HEK293 (cell line): ENCODE measurements around the gene CRIM1.

ENCODE experiments used
- CTCF ChIA-PET: fragments of 350-600 bp; formaldehyde crosslinking; extraction: SDS; loops from one replicate; lab custom pipeline; 2021; ENCODE audit warnings: antibody characterized with exemption; lab: Yijun Ruan, JAX
- POLR2A ChIA-PET: fragments of 300-600 bp; formaldehyde crosslinking; extraction: SDS; loops from one replicate; lab custom pipeline; 2020; ENCODE audit warnings: antibody characterized with exemption, inconsistent platforms; lab: Yijun Ruan, JAX
- H3K27ac ChIP-seq: fragments of 200-500 bp; sonication (Bioruptor generic); 2 replicates; pipeline ENCODE4 v1.5.1; 2014; ENCODE audit warnings: low read depth, low read length, control low read depth, inconsistent platforms; ENCODE audit errors: extremely low read depth
- H3K36me3 ChIP-seq, 2 experiments: fragments of 200-500 bp in 1 of 2; sonication (Bioruptor generic) in 1 of 2; 1 replicate in 1 of 2; 2 replicates in 1 of 2; pipeline ENCODE4 v1.5.1; 2014 to 2017; ENCODE audit warnings: inconsistent platforms in 2 of 2, low read length in 2 of 2; ENCODE audit not compliant: control insufficient read depth in 2 of 2, insufficient read depth in 1 of 2
- H3K4me1 ChIP-seq: fragments of 200-500 bp; sonication (Bioruptor generic); 2 replicates; pipeline ENCODE4 v1.5.1; 2014; ENCODE audit warnings: mild to moderate bottlenecking, low read length, inconsistent platforms; ENCODE audit not compliant: control insufficient read depth, insufficient read depth
- H3K4me3 ChIP-seq: 2 replicates; pipeline ENCODE4 v1.5.1; 2011; ENCODE audit warnings: low read depth, mild to moderate bottlenecking, control low read depth, low read length, moderate library complexity
- H3K9me3 ChIP-seq: fragments of 200-500 bp; sonication (Bioruptor generic); 2 replicates; pipeline ENCODE4 v1.5.1; 2014; ENCODE audit warnings: low read depth, low read length, inconsistent platforms; ENCODE audit not compliant: control insufficient read depth, insufficient read depth
- ELK4 ChIP-seq: IDR thresholded peaks from 2 replicates; pipeline ENCODE4 v1.6.1; 2011; ENCODE audit warnings: mild to moderate bottlenecking, low read depth, low read length, borderline replicate concordance
- MEIS1 ChIP-seq: sonication (generic); formaldehyde crosslinking; IDR thresholded peaks from 2 replicates; pipeline ENCODE4 v1.8.1; 2022; ENCODE audit warnings: missing genetic modification reagents, mild to moderate bottlenecking, borderline replicate concordance
- PBX3 ChIP-seq: sonication (generic); formaldehyde crosslinking; IDR thresholded peaks from 2 replicates; pipeline ENCODE4 v1.8.1; 2022; ENCODE audit warnings: mild to moderate bottlenecking, moderate library complexity, missing genetic modification reagents
- PRDM10 ChIP-seq: fragments of 450-650 bp; formaldehyde crosslinking; IDR thresholded peaks from 2 replicates; pipeline ENCODE4 v1.5.1; 2016; ENCODE audit warnings: missing biosample characterization, missing genetic modification characterization
- RBAK ChIP-seq: fragments of 450-650 bp; formaldehyde crosslinking; IDR thresholded peaks from 2 replicates; pipeline ENCODE4 v1.5.1; 2016; ENCODE audit warnings: missing biosample characterization, missing genetic modification characterization
- YY1 ChIP-seq: fragments of 450-650 bp; formaldehyde crosslinking; IDR thresholded peaks from 2 replicates; pipeline ENCODE4 v1.5.1; 2018; ENCODE audit warnings: missing biosample characterization, missing genetic modification characterization
- ZBTB7A ChIP-seq: fragments of 450-650 bp; formaldehyde crosslinking; IDR thresholded peaks from 2 replicates; pipeline ENCODE4 v1.5.1; 2016; ENCODE audit warnings: low read depth, missing biosample characterization, missing genetic modification characterization
- ZNF148 ChIP-seq: fragments of 450-650 bp; formaldehyde crosslinking; IDR thresholded peaks from 2 replicates; pipeline ENCODE4 v1.5.0; 2017; ENCODE audit warnings: missing biosample characterization, missing genetic modification characterization, borderline replicate concordance
- ZNF157 ChIP-seq: fragments of 450-650 bp; formaldehyde crosslinking; IDR thresholded peaks from 2 replicates; pipeline ENCODE4 v1.5.1; 2016; ENCODE audit warnings: missing biosample characterization, missing genetic modification characterization
- ZNF239 ChIP-seq: fragments of 450-650 bp; formaldehyde crosslinking; IDR thresholded peaks from 2 replicates; pipeline ENCODE4 v1.5.1; 2016; ENCODE audit warnings: missing biosample characterization, missing genetic modification characterization
- ZNF426 ChIP-seq: fragments of 450-650 bp; formaldehyde crosslinking; IDR thresholded peaks from 2 replicates; pipeline ENCODE4 v1.5.1; 2017; ENCODE audit warnings: missing biosample characterization, missing genetic modification characterization, mild to moderate bottlenecking, inconsistent platforms, moderate library complexity
- ZNF621 ChIP-seq: fragments of 450-650 bp; formaldehyde crosslinking; IDR thresholded peaks from 2 replicates; pipeline ENCODE4 v1.5.1; 2017; ENCODE audit warnings: missing biosample characterization, missing genetic modification characterization
- ZNF629 ChIP-seq: fragments of 450-650 bp; formaldehyde crosslinking; IDR thresholded peaks from 2 replicates; pipeline ENCODE4 v1.5.1; 2017; ENCODE audit warnings: missing biosample characterization, missing genetic modification characterization
- ZNF645 ChIP-seq: fragments of 450-650 bp; formaldehyde crosslinking; IDR thresholded peaks from 2 replicates; pipeline ENCODE4; 2016; ENCODE audit warnings: missing biosample characterization, missing genetic modification characterization
- ZNF692 ChIP-seq: fragments of 450-650 bp; formaldehyde crosslinking; IDR thresholded peaks from 2 replicates; pipeline ENCODE4 v1.5.1; 2016; ENCODE audit warnings: missing biosample characterization, missing genetic modification characterization
- ZNF704 ChIP-seq: fragments of 450-650 bp; formaldehyde crosslinking; IDR thresholded peaks from 2 replicates; pipeline ENCODE4 v1.5.1; 2016; ENCODE audit warnings: missing biosample characterization, missing genetic modification characterization

CRIM1 gene

GRCh38 chr2:36478332-36478738, 122.8 kb downstream of the CRIM1 start:
- Histone ChIP-seq H3K4me1 (no peaks in the 10 kb centered on the region), H3K9me3 (no peaks in the 10 kb centered on the region), H3K36me3 (peaks cover 0 to 67% of the 10 kb centered on the region in 2 experiments; a peak in 2 of 3 replicates), H3K4me3 (no peak overlapping the region), H3K27ac (no peak overlapping the region)
- ChIA-PET CTCF (no interaction called here), POLR2A (no interaction called here)
- TF ChIP-seq ZNF692 (tag by site-specific recombination) (no peak), ZNF239 (no peak), MEIS1 (no peak), ZNF157 (tag by site-specific recombination) (no peak), ELK4 (no peak), PBX3 (CRISPR knock-in tag) (no peak), PRDM10 (tag by site-specific recombination) (no peak), YY1 (tag by site-specific recombination) (no peak), ZNF148 (tag by site-specific recombination) (no peak), ZBTB7A (tag by site-specific recombination) (no peak)

- POLR2A ChIA-PET, result no interaction called here
- H3K27ac ChIP-seq, result no peak overlapping the region
- peaks cover 0 to 71% of the 10 kb centered on the region in 2 experiments; a peak in 2 of 3 replicates for H3K36me3 ChIP-seq
- no peak overlapping the region for H3K4me3 ChIP-seq
- TF ChIP-seq ZNF629 (tag by site-specific recombination) (no peak), ZNF692 (tag by site-specific recombination) (no peak), ZNF426 (tag by site-specific recombination) (no peak), ZNF621 (tag by site-specific recombination) (no peak), RBAK (tag by site-specific recombination) (no peak), ZNF645 (tag by site-specific recombination) (no peak), ZNF704 (tag by site-specific recombination) (no peak)
- H3K9me3 ChIP-seq, result no peaks in the 10 kb centered on the region
- no peaks in the 10 kb centered on the region for H3K4me1 ChIP-seq
- CTCF ChIA-PET, result interaction anchor here (0.6 kb wide), 1 partner anchor 39 kb away, joined by 3 read pairs; no protein-coding TSS in a partner anchor
Measured at GRCh38 chr2:36478999-36479398, 123.4 kb downstream of the CRIM1 start.
